Neural progenitor cell (in vitro differentiated cells): Measurements from ENCODE around the gene PCK2.

Experiments used
- EZH2 ChIP-seq: fragments of 200-600 bp; sonication (generic); IDR thresholded peaks from 2 replicates; pipeline ENCODE4 v1.6.1; 2017; ENCODE audit warnings: antibody characterized with exemption, mild to moderate bottlenecking, moderate library complexity
- TF ChIP-seq, protein P1 (sequence below): fragments of 200-600 bp; sonication (generic); IDR thresholded peaks from 2 replicates; pipeline ENCODE4 v1.5.1; 2017; ENCODE audit warnings: antibody characterized with exemption, mild to moderate bottlenecking

- TF ChIP-seq, protein P1, sequence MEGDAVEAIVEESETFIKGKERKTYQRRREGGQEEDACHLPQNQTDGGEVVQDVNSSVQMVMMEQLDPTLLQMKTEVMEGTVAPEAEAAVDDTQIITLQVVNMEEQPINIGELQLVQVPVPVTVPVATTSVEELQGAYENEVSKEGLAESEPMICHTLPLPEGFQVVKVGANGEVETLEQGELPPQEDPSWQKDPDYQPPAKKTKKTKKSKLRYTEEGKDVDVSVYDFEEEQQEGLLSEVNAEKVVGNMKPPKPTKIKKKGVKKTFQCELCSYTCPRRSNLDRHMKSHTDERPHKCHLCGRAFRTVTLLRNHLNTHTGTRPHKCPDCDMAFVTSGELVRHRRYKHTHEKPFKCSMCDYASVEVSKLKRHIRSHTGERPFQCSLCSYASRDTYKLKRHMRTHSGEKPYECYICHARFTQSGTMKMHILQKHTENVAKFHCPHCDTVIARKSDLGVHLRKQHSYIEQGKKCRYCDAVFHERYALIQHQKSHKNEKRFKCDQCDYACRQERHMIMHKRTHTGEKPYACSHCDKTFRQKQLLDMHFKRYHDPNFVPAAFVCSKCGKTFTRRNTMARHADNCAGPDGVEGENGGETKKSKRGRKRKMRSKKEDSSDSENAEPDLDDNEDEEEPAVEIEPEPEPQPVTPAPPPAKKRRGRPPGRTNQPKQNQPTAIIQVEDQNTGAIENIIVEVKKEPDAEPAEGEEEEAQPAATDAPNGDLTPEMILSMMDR = no peak
- TF ChIP-seq EZH2 = no peak
Observed at GRCh38 chr14:24149302-24149969, 55.3 kb downstream of the PCK2 start.
